AG09319 (cell line): ENCODE results near the gene NOL9.

Experiments used
- DNase-seq: peaks from one replicate; pipeline ENCODE4 v3.0.0-alpha.2; 2010; ENCODE audit warnings: low read depth; ENCODE audit errors: extremely low read depth
- CTCF ChIP-seq: IDR thresholded peaks from 2 replicates; pipeline ENCODE4 v1.5.1; 2011; ENCODE audit warnings: low read depth, mild to moderate bottlenecking, inconsistent platforms, low read length, moderate library complexity

The NOL9 gene

GRCh38 chr1:6544831-6545230 lies 9.5 kb downstream of the NOL9 start:
- no peak for DNase-seq
- no peak for TF ChIP-seq CTCF

GRCh38 chr1:6538956-6539355 lies 15.4 kb downstream of the NOL9 start:
- no peak for DNase-seq
- TF ChIP-seq CTCF, result no peak

GRCh38 chr1:6536291-6536690 lies 18.0 kb downstream of the NOL9 start:
- no peak for TF ChIP-seq CTCF
- no peak for DNase-seq

GRCh38 chr1:6535214-6535613 lies 19.1 kb downstream of the NOL9 start:
- no peak for TF ChIP-seq CTCF
- no peak for DNase-seq

GRCh38 chr1:6534248-6534822 lies 20.0 kb downstream of the NOL9 start:
- no peak for DNase-seq
- TF ChIP-seq CTCF, result no peak

GRCh38 chr1:6531996-6532395 lies 22.3 kb downstream of the NOL9 start:
- no peak for DNase-seq
- TF ChIP-seq CTCF, result no peak

GRCh38 chr1:6530504-6531160 lies 23.7 kb downstream of the NOL9 start:
- no peak for DNase-seq
- TF ChIP-seq CTCF, result no peak
